Frontal cortex (tissue), 4 donors: ENCODE measurements around the gene TUNAR. TPM values are rescaled to one million over a fixed set of nuclear protein-coding genes. Genes with fewer than 3 reads are reported as not detected.

ENCODE experiments used
- DNase-seq, 2 donors: peaks; one replicate each; pipeline ENCODE4 v3.0.0; 2012; ENCODE audit warnings: low spot score in 2 of 2
- FAIRE-seq: peaks from 2 replicates; lab custom pipeline; 2012; peaks lifted over from hg19 to GRCh38; lab: Jason Lieb, UNC
- total RNA-seq: library from RNA; depleted of rRNA; stranded (reverse); fragments of >200 nt; gene quantifications from one replicate; pipeline ENCODE4 v1.2.3, GENCODE V29; 2014
- donor health status: control.
- donor health status: control.
- donor health status: control.

TUNAR gene
- 7.3 TPM for total RNA-seq

DNA sequence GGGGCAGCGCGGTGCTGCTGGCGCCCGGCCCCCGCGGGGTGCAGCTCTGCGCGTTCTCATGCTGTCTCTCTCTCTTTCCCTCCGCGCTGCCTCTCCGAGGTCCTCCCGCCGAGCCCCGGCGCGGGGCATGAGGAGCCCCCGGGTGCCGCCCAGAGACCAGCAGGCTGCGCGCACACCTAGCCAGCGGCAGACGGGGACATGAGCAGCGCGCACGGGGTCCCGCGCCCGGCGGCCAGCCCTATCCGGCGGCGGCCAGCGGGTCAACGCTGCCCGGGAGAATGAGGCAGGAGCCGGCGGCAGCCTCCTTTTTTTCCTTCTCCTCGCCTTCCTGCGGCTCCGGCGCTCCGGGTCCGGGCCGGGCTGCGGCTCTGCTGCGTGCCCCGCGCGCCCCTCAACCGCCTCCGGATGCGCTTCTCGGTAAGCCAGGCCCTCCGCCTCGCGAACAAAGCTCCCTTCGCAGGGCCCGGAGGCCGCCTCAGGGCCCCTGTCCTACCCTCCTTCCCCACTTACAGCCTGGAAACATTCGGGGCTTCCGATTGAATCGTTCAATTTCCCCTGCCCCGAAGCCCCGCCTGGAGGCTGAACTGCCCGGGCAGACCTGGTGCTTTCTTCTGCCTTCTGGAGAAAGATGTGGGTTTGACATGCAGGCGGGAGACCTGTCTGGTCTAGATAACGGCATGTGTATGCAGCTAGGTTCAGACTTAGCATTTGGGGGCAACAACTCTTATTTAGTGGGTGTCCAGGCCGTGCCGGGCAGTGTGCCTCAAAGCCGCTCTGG, at the start of gene TUNAR:
TSS of gene TUNAR (plus strand) at position 72 of the 778 bp plus-strand sequence.
- FAIRE-seq (no peak), DNase-seq (peak in 1 of 2 donors; percentile 32)

DNA sequence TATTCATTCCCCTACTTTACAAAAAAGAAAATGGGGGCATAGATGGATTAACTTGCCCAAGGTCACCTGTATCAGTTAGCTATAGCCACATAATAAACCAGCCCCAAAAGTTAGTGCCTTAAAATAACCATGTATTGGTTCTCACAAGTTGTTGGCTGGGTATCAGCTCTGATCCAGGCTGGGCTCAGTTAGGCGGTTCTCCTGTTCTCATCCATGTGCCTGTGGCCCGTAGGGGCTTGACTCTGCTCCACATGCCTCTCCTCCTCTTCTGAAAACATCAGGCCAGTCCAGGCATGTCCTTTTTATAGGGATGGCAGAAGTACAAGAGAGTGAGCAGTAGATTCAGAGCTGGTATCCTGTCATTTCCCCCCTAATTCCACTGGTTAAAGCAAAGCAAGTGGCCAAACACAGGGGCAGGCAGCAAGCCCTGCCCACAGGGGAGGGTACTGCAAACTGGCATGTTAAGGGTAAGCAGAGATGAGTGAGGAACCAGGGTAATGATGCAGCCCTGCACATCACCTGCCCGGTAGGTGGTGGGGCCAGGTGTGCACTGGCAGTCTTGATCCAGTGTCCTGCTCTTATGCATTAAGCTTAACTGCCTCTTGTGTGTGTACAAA, 47.9 kb upstream of the TUNAR start:
- DNase-seq (no peak), FAIRE-seq (no peak)

DNA sequence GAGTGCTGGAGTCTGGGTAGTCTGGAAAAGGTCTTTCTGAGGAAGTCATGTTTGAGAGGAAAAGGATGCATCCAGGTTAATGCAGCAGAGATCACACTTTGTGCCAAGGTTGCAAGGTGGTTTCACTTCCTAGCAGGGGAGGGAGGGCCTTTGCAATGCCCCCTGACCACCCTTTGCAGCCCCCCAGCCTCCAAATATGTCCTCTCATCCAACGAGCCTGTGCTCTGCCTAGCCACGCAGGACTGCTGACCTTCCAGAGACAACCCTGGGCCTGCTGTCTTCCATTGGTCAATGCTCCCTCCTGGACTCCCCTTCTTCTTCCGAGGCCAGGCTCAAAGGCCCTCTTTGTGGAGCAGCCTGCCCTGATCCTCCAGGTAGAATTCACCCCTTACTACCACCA, 47.3 kb upstream of the TUNAR start:
- FAIRE-seq (no peak), DNase-seq (no peak)

DNA sequence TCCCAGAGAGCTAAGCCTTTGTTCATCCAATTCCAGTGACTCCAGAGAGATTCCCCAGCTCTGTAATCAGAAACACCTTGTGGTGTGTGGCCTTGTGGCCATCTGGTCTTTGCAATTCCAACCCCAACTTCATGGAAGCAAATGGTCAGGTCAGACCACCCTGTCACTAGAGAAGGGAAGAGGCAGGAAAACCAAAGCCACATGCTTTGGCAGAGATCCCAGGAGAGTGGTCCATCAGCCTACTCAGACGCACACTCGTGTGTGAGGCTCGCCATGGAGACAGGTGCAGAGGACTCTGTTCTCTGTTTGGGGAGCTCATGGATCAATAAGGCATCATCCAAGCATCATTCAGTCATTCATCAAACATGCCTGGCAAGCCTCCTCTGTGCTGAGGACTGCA, 46.2 kb upstream of the TUNAR start:
- FAIRE-seq (no peak), DNase-seq (no peak)

DNA sequence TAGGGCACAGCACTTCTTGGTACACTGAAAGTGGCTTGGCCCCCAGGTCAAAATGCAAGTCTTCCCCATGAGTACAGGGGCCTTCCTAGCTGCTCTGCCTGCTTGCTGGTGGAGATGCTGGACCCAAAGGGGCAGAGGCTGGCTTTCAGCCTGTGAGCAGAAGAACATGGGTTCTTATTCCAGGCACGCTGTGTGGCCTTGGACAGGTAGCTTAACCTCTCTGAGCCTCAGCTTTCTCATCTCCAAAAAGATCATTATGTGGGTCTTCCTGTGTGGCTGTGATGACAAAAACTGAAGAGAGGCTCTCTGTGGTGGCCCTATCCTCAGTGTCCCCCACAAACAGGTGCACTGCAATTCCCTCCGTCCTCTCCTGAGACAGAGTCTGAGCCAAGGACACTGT, 45.6 kb upstream of the TUNAR start:
- DNase-seq (no peak), FAIRE-seq (no peak)

DNA sequence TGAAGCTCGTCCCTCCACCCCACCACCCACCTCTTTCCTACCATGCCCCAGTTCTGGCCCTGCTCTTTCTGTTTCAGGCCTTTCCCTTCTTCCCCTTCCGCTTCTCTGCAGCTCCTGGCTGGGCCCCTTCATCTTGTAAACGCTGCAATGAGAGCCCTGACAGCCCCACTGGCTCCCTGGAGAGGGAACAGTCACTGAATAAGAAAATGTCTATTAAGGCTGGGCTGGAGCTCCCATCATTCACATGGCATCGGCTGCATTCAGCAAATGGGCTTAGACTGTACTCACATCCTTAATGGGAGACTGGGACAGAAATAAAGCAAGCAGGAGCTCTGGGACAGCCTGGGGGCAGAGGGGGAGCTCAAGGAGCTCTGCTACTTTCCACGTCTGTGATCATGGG, 45.2 kb upstream of the TUNAR start:
- no peak for DNase-seq

DNA sequence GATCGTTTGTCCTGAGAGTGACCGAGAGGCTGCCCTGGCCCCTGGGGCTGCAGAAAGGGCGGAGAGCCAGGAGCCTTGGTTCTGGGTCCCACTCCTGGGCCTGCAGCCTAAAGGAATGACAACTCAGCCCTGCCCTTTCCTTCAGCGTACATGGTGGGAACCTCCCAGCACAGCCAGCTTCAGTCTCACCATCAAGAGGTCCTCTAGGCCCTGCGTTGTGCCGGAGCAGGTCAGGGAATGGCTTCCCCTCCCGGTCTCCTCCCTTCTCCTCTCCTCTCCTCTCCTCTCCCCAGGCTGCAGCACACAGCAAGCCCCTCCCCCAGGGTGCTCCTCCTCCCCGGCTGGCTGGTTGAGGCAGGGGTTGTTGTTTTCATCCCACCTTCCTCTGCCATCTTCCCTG, 44.6 kb upstream of the TUNAR start:
- no peak for DNase-seq
- FAIRE-seq, result no peak

More for the DNA sequence above, 45.2 kb upstream of the TUNAR start:
- FAIRE-seq, result no peak

DNA sequence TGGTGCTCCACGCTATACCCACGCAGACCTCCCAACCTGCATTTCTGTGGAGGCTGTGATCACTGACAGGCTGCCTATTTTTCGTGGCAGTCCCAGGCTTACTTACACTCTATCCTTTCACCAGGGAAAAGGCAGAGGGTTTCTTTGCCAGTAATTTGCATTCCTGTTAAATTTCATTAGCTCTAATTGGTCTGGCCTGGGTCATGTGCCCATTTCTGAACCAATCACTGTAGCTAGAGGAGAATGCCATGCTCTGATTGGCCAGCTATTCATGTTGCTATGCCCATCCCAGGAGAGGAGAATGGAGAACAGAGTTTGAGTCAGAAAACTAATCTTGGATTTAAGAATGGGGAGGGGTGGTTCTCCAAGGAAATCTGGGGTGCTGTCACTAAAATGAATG, 43.2 kb upstream of the TUNAR start:
- DNase-seq (no peak), FAIRE-seq (no peak)

DNA sequence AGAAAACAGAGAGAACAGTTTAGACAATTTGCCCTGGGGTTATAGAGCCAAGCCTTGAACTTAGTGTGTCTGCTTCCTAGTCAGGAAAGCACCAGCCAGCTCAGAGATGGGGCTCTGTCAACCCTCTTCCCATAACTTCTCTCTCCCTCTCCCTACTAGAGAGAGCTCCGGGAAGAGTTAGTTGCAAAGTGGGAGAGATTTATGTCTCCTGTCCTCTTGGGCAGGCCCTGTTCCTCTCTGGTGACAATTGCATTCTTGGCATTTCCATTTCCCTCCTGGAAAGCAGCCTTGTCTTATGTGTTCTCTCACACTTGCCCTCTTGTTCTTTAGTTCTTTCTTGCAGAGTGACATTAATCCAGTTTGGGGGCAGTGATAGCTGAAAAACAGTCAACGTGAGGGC, 42.1 kb upstream of the TUNAR start:
- DNase-seq, result no peak
- FAIRE-seq, result no peak

DNA sequence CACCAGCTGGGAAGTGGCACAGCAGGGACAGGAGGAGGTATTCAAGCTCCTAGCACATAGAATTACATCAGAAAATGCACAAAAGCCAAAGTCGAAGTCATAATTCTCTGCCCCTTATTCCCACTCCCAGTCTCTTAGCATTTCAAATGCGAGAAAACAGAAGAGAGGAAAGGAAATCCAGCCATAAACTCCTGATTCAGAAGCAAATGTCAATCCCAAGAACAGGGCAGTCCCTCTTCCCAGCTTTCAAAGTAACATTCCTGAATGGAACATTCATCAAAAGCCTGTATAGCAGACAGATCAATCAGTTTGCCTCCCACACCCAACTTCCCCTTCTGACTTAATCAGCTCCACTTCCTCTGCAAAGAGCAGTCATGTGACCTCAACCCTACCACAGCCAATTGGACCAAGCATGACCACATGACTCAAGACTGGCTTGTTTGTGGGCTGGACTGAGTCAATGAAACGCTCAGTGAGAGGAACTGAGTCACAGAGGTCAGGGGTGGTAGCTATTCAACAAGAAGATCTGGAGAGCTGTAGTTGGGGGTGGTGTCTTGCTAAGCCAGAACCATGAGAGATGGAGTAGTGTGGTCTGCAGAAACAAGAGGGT, 41.4 kb upstream of the TUNAR start:
- FAIRE-seq (no peak), DNase-seq (no peak)

DNA sequence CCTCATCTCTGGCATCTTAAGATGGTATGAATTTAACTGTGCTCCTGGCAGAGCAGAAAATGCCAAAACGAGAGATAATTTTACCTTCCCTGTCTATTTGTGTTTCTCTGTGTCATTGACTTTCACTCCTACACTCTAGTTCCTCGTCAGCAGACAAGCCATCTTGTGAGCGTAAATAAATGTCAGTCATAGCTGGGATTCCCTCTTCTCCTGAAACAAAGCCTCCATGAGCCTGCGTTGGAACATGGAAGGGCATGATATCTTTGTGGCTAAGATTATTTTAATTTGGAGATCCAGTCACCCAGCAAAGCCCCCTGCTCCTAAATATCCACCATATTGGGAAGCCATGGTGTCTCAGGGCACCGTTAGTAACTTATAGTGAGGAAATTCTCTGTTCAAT, 37.8 kb upstream of the TUNAR start:
- no peak for DNase-seq

DNA sequence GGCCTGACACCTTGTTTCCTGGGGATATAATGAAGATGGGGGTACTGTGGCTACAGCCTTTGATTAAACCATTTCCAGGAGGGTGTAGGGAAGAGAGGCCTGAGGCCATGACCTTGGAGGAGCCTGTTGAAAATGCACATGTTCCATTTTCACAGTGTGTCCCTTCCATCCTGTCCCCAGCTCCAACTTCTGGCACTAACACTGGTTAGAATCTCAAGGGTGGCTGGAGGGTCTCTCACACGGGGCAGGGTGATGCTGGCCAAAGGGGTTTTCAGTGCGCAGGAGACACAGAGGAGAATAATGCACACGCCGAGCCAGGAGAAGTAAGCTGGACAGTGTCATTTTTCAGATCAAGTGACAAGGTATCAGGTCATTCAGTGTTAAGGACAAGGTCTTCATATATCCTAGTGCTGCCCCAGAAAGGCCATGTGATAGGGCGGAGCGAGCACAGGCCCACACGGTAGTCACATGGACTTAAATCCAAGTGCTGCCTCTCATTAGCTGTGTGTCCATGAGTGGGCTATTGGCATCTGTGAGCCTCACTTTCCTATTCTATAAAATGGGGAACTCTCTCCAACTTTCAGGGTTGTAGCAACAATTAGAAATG, 36.4 kb upstream of the TUNAR start:
- no peak for FAIRE-seq
- no peak for DNase-seq

More for the DNA sequence above, 37.8 kb upstream of the TUNAR start:
- no peak for FAIRE-seq

DNA sequence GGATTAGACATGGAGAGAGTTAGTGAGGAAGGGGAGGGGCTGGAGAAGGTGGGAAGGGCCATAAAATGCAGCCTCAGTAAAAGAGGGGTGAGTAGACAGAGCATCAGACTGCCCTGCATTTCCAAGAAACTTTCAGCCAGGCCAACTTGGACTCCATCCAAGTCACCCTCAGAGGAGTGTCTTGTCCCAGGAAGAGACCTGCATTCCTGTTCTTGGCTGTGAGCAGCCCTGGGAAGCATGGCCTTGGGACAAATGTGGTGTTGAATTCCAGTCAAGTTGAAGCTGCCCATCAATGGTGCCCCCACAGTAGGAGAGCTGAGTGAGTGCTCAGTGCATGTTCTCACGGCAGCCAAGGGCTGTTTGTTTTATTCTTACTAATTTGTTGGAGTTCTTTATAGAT, 35.0 kb upstream of the TUNAR start:
- no peak for FAIRE-seq
- DNase-seq, result no peak

DNA sequence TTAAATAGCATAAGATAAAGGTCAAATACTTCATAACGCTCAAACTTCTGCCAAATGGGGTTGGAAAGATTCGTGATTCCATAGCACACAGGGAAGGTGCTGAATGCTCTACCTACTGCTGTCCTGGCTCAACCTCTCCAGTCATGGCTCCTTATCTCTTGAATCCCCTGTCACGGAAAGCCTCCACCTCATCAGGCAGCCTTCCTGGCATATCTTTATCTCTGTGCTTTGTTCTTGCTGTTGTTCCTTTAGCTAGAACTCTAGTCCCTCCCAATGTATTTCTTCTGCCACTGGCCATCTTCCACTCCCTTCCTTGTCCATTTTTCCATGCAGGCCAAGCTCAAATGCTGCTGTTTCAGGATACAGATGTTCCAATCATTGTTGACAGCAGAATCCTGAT, 26.9 kb upstream of the TUNAR start:
- FAIRE-seq (no peak), DNase-seq (no peak)

DNA sequence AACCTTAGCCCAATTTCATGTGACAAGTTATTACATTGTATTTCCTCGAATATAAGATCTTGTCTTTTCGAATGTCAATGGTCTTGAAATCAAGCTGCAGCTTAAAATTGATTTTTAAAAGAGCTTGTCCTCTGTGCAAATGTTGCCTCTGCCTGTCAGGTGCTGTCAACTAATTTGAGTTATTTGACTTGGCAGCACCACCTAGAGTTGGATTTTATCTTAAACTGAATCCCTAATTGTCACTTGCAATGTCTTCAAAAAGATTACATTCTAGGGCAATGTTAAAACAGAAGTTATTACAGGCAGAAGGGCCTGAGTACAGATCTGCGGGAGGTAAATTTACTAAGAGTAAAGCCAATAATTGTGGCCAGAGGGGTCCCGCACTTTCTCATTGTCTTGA, 26.2 kb upstream of the TUNAR start:
- DNase-seq (no peak), FAIRE-seq (no peak)

DNA sequence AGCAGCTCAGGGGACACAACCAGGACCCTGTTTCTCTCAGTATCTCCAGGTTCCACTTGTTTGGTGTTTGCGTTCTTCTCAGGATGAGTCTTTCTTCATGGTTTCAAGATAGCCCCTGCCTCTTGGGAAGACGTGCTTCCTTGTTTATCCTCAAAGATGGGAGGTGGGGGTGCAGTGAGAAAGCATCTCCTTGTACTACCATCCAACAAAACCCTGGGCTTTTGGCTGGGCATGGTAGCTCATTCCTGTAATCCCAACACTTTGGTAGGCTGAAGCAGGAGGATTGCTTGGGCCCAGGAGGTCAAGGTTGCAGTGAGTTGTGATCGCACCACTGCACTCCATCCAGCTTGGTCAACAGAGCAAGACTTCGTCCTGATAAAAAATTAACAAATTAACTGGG, 21.0 kb upstream of the TUNAR start:
- no peak for FAIRE-seq

DNA sequence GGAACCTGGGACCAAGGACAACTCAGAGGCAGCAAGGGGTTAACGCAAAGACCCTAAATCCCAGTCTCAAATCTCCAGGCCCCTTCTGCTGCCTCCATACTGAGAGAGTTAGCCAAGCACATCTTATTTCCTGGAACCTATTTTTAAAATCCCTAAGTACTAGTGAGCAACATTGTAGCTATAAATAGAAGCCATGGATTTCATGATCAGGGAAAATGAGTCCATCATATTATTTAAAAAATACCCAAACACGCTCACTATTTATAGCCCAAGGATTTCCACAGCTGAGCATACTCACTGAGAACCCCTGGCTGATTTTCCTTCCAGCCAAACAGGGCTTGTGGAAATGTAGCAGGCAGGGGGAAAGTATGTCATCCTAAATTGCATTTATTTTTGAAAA, 19.4 kb upstream of the TUNAR start:
- FAIRE-seq, result no peak
- DNase-seq, result peak in 1 of 2 donors; percentile 24

More for the DNA sequence above, 21.0 kb upstream of the TUNAR start:
- no peak for DNase-seq

DNA sequence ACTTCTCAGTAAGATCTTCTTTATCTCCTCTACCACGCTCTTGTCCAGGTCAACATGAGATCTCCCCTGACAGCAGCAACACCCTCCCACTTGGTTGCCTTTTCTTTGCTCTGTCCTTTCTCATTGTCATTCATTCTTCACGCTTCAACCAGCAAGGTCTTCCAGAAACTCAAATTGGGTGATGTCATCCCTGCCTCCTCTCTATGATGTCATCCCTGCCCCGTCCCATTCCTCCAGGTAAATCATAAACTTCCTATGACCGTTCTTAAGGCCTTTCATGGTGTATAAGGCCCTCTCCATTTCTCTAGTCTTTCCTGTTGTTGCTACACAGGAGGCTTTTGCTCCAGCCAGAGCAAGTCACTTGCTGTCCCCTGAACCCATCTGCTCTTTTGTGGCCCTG, 17.7 kb upstream of the TUNAR start:
- FAIRE-seq (no peak), DNase-seq (no peak)

DNA sequence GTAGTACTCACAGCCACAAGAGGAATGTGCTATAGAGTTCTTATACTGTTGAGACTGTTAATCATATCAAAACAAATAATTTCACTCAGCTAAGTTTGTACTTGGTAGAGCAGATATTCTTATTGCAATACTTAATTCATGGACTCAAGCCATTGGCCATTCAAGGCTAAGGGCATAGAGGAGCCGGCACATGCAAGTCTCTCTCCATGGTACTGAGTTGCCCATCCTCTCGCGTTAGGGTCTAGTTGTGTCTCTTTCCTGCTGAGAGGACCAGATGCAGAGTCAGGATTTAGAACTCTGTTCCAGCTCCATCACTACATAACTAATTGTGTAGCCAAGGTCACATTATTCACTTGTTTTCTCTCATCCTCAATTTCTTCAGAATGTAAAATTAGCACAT, 14.4 kb upstream of the TUNAR start:
- FAIRE-seq, result no peak
- no peak for DNase-seq

DNA sequence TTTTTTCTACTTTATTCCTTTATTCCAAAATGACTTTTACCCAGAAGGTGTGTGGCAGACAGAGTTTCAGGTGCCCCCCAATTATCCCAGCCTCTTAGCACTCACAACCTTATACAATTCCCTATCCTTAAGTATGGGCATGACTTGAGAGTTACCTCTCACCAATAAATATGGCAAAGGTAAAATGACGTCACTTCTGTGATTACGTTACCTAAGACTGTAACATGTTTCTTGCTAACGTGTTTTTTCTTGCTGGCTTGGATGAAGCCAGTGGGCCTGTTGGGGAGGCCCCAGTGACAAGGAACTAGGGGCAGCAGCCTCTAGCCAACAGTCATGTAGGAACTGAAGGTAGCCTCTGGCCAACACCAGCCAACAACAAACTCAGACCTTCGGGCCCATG, 13.3 kb upstream of the TUNAR start:
- no peak for FAIRE-seq
- no peak for DNase-seq

DNA sequence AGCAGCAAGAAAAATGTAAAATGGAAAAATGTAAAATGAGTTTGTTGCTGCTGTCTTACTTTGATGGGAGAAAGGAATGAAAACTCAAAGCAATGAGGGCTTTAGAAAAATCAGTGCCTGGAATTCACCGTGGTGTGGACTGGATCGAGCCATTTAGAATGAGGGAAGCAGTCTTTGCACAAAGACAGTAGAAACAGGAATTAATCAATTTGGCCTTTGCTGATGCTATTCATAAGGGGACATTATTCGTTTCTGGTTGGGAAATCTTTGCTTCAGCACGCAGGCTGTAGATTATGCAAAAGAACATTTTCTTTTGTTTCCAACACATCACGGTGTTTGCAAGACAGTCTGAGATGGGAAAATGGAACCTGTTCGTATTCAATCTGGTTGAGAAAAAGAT, 6.9 kb upstream of the TUNAR start:
- DNase-seq (no peak), FAIRE-seq (no peak)
